Measurements from ENCODE around the gene SUCLA2.

SUCLA2 gene

GRCh38 chr13:47898080-47898479, 103.0 kb downstream of the SUCLA2 start:
- H3K4me3 ChIP-seq (ENCODE audit: low read depth, low read length): no peak overlapping the region
- DNase-seq (ENCODE audit: low read depth): no peak
- TF ChIP-seq MYC (IDR thresholded peaks at IDR 0.05; ENCODE audit: low read depth, low read length): no peak
- TF ChIP-seq, protein P1, sequence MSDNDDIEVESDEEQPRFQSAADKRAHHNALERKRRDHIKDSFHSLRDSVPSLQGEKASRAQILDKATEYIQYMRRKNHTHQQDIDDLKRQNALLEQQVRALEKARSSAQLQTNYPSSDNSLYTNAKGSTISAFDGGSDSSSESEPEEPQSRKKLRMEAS (IDR thresholded peaks at IDR 0.05; ENCODE audit: low read depth, low read length): no peak
- no peak for TF ChIP-seq CTCF (IDR thresholded peaks at IDR 0.05; ENCODE audit: low read depth, low read length)
- TF ChIP-seq POLR2A (IDR thresholded peaks at IDR 0.05; ENCODE audit: extremely low read depth, insufficient read length): no peak

DNA sequence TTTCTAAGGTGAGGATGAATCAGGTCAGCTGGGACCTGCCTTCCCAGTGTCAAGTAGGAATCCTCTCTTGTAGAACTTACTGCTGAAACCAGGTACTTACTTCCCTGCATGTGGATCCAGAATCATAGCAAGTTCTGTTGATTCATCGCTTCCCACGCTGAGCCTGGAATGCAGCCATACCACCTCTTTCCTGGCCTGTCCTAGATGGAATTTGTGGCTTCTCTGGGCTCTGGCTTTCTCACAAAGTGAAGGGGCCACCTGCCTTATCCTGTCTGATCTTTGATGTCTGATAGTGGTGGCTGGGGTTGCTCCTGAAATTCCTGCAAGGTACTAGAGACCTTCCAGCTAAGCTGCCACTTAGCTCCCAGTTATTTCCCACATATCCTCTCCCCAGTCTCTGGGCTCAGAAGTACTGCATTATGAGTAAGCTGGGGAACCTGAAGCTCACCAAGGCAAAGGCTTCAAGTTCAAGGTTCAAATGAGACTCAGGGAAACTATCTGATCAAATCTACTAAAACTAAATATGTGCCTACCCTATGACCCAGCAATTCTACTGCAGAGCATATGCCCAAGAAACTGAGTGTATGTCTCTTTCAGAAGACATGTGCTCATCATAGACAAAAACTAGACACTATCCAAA, 103.5 kb downstream of the SUCLA2 start:
- no peak for DNase-seq (ENCODE audit: low read depth)
- TF ChIP-seq MYC (IDR thresholded peaks at IDR 0.05; ENCODE audit: low read depth, low read length): no peak
- TF ChIP-seq, protein P1 (IDR thresholded peaks at IDR 0.05; ENCODE audit: low read depth, low read length): no peak
- TF ChIP-seq POLR2A (IDR thresholded peaks at IDR 0.05; ENCODE audit: extremely low read depth, insufficient read length): no peak
- TF ChIP-seq CTCF (IDR thresholded peaks at IDR 0.05; ENCODE audit: low read depth, low read length): no peak
- H3K4me3 ChIP-seq (ENCODE audit: low read depth, low read length): no peak overlapping the region

- TF ChIP-seq MYC (IDR thresholded peaks at IDR 0.05; ENCODE audit: low read depth, low read length): no peak
- TF ChIP-seq CTCF (IDR thresholded peaks at IDR 0.05; ENCODE audit: low read depth, low read length): no peak
- no peak for TF ChIP-seq POLR2A (IDR thresholded peaks at IDR 0.05; ENCODE audit: extremely low read depth, insufficient read length)
- TF ChIP-seq, protein P1 (IDR thresholded peaks at IDR 0.05; ENCODE audit: low read depth, low read length): no peak
- no peak overlapping the region for H3K4me3 ChIP-seq (ENCODE audit: low read depth, low read length)
- no peak for DNase-seq (ENCODE audit: low read depth)
These were observed 104.5 kb downstream of the SUCLA2 start for GRCh38 chr13:47896546-47896945.

DNA sequence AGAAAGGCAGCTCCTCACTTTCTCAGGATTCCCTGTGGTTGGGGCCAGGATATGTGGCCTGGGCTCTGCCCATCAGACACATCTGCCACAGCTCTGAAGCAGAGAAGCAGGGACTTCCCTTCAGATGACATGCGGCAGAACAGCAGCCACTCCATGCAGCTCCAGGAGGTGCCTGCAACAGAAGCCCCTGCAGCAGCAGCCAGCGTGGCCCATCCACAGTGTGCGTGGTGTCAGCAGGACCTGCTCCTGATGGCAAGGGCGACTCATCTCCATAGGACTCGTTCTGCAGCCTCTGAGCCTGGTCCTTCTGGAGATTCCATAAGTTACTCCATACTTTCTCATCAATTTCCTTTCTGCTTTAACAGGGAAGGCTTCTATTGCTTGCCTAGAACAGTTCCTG, 105.0 kb downstream of the SUCLA2 start:
- DNase-seq (ENCODE audit: low read depth): no peak
- TF ChIP-seq CTCF (IDR thresholded peaks at IDR 0.05; ENCODE audit: low read depth, low read length): no peak
- no peak for TF ChIP-seq POLR2A (IDR thresholded peaks at IDR 0.05; ENCODE audit: extremely low read depth, insufficient read length)
- TF ChIP-seq, protein P1 (IDR thresholded peaks at IDR 0.05; ENCODE audit: low read depth, low read length): no peak
- TF ChIP-seq MYC (IDR thresholded peaks at IDR 0.05; ENCODE audit: low read depth, low read length): no peak
- H3K4me3 ChIP-seq (ENCODE audit: low read depth, low read length): no peak overlapping the region

- TF ChIP-seq POLR2A (IDR thresholded peaks at IDR 0.05; ENCODE audit: extremely low read depth, insufficient read length) (no peak), CTCF (IDR thresholded peaks at IDR 0.05; ENCODE audit: low read depth, low read length) (no peak)
- no peak for DNase-seq (ENCODE audit: low read depth)
- H3K4me3 ChIP-seq (ENCODE audit: low read depth, low read length): no peak overlapping the region
These were observed 107.5 kb downstream of the SUCLA2 start for GRCh38 chr13:47893527-47893926.

Data from NB4 (cell line).